Gastrocnemius medialis (tissue), 4 donors: ENCODE data around the gene CDH4. TPM values are rescaled to one million over a fixed set of nuclear protein-coding genes. Genes with fewer than 3 reads are reported as not detected.

Experiments used
- ATAC-seq, 2 donors: fragments of 150-250 bp; one replicate each; pipeline ENCODE4 v1.9.1; 2016
- DNase-seq, 2 donors: peaks; one replicate each; pipeline ENCODE4 v3.0.0-alpha.2; 2019
- H3K27ac ChIP-seq, 4 donors: fragments of 200-600 bp; sonication (generic); 1 replicate in 1 of 4; 2 replicates in 3 of 4; pipeline ENCODE4 v1.5.1; 2016 to 2018; ENCODE audit warnings: mild to moderate bottlenecking in 2 of 4, moderate library complexity in 1 of 4
- H3K27me3 ChIP-seq, 3 donors: fragments of 200-600 bp; sonication (generic) in 2 of 3; 1 replicate in 1 of 3; 2 replicates in 2 of 3; pipeline versions ENCODE4 v1.5.1 to v1.6.0; 2016 to 2019; ENCODE audit warnings: mild to moderate bottlenecking in 1 of 3, moderate library complexity in 1 of 3
- H3K36me3 ChIP-seq, 2 donors: fragments of 200-600 bp; sonication (generic) in 1 of 2; one replicate each; pipeline ENCODE4 v1.5.1; 2017 to 2018
- H3K4me1 ChIP-seq, 2 donors: fragments of 200-600 bp; sonication (generic) in 1 of 2; one replicate each; pipeline ENCODE4 v1.5.1; 2016 to 2017; ENCODE audit warnings: mild to moderate bottlenecking in 2 of 2
- H3K4me3 ChIP-seq, 4 donors: fragments of 200-600 bp; sonication (generic) in 3 of 4; 1 replicate in 1 of 4; 2 replicates in 3 of 4; pipeline ENCODE4 v1.5.1; 2016 to 2019; ENCODE audit warnings: mild to moderate bottlenecking in 2 of 4
- H3K9me3 ChIP-seq, 3 donors: fragments of 200-600 bp; sonication (generic) in 2 of 3; 1 replicate in 1 of 3; 2 replicates in 2 of 3; pipeline ENCODE4 v1.5.1; 2016 to 2019
- POLR2A ChIP-seq, 2 donors: fragments of 450-650 bp; IDR thresholded peaks; one replicate each; pipeline ENCODE4 v1.6.1; 2017; ENCODE audit warnings: antibody characterized with exemption in 2 of 2, mild to moderate bottlenecking in 2 of 2, moderate library complexity in 2 of 2
- in situ Hi-C, 4 donors: fragments of 200-750 bp; cut with MboI; loops; one replicate each; pipeline versions ENCODE4 v1.15.0 to v1.8.0; 2017; ENCODE audit warnings: low sequenced_read_pairs in 4 of 4
- intact Hi-C: fragments of 100-400 bp; cut with DNase I; formaldehyde crosslinking; loops from one replicate; pipeline ENCODE4 v1.15.1; 2023; ENCODE audit warnings: low total_unique reads
- total RNA-seq, 4 donors: library from RNA; depleted of rRNA; stranded (reverse); fragments of >200 nt; gene quantifications; one replicate each; pipeline versions ENCODE4 v1.1.0 to v1.2.3, GENCODE V29; 2016
- TF ChIP-seq, protein P1 (sequence below), 5 experiments: fragments of 450-650 bp in 3 of 5; fragments of 200-600 bp in 2 of 5; sonication (generic) in 2 of 5; IDR thresholded peaks in 4 of 5; conservative IDR thresholded peaks in 1 of 5; 1 replicate in 4 of 5; 2 replicates in 1 of 5; pipeline ENCODE4 v1.5.1; 2016 to 2019; ENCODE audit warnings: antibody characterized with exemption in 5 of 5, mild to moderate bottlenecking in 3 of 5, moderate library complexity in 3 of 5

Gene CDH4
- total RNA-seq, 4 donors from 2014 or later, result 0.38 to 1.2 (median 0.86) TPM

DNA sequence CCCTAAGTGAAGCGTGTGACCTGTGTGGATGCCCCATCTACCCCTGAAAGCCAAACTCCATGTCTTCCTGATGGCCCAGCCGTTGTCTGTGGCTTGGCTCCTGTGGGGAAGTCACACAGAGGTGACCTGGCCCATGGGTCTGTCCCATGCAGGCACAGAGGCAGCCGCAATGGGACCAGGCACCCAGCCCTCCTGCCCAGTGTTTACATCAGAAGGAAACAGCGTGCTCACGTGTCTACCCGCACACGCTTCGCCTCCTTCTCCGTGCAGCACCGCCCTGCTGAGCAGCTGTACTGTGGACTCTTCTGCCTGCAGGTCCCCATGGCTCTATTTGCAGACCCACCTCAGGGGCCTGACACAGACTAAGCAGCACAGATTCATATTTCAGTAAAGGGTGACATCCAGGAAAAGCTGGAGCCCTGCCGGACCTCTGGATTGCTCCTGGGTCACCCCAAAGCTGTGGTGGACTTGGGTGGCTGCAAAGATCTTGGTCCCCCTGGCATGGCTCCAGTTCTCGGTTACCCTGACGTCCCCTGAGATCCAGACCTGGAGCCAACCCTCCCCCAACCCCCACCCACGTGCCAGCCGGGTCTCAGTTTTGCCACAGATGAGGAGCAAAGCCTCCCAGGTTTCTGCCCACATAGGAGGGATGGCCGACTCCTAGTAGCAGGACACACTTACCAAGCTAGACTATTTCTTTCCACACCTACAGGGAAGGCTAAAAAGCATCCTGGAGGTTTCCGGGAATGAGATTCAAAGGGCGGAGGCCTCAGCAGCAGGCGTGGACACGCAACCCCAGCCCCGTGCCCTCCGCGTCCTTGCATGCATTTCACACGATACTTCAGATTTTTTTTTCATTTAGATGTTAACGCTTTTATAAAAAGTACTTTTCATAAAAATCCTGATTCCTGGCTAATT, 120.3 kb downstream of the CDH4 start:
- in situ Hi-C loops (no loop called here), intact Hi-C loops (no loop called here)
- no peak for ATAC-seq
- Histone ChIP-seq H3K27ac (no peak overlapping the region), H3K9me3 (no peaks in the 10 kb centered on the region), H3K4me3 (no peak overlapping the region), H3K36me3 (no peaks in the 10 kb centered on the region), H3K4me1 (no peaks in the 10 kb centered on the region), H3K27me3 (peaks cover 0 to 2% (median 0%) of the 10 kb centered on the region in 3 donors)
- DNase-seq, result no peak
- TF ChIP-seq, protein P1, sequence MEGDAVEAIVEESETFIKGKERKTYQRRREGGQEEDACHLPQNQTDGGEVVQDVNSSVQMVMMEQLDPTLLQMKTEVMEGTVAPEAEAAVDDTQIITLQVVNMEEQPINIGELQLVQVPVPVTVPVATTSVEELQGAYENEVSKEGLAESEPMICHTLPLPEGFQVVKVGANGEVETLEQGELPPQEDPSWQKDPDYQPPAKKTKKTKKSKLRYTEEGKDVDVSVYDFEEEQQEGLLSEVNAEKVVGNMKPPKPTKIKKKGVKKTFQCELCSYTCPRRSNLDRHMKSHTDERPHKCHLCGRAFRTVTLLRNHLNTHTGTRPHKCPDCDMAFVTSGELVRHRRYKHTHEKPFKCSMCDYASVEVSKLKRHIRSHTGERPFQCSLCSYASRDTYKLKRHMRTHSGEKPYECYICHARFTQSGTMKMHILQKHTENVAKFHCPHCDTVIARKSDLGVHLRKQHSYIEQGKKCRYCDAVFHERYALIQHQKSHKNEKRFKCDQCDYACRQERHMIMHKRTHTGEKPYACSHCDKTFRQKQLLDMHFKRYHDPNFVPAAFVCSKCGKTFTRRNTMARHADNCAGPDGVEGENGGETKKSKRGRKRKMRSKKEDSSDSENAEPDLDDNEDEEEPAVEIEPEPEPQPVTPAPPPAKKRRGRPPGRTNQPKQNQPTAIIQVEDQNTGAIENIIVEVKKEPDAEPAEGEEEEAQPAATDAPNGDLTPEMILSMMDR (IDR thresholded peaks at IDR 0.05 in 4 of 5, conservative IDR thresholded peaks at IDR 0.05 in 1 of 5), result no peak
- no peak for TF ChIP-seq POLR2A (IDR thresholded peaks at IDR 0.05)

DNA sequence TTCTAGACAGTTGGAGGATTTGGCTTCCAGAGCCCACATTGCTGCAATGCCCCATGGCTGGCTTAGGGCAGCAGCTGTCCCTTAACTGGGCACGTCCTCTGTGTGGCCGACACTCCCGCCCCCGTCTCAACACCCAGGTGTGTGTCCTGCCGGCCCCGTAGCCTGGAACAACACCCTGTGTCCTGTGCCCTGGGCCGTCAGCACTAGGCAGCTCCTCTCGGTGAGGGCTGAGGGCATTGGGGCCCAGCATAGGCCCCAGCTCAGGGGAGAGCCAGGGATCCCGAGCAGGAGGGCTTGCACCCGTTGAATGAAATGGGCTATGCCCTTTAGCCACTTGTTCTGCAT, 121.0 kb downstream of the CDH4 start:
- Histone ChIP-seq H3K9me3 (no peaks in the 10 kb centered on the region), H3K27me3 (peaks cover 0 to 2% (median 0%) of the 10 kb centered on the region in 3 donors), H3K4me1 (no peaks in the 10 kb centered on the region), H3K36me3 (no peaks in the 10 kb centered on the region), H3K27ac (no peak overlapping the region), H3K4me3 (no peak overlapping the region)
- DNase-seq (no peak), ATAC-seq (no peak)
- intact Hi-C loops, result no loop called here
- in situ Hi-C loops, result no loop called here
- TF ChIP-seq POLR2A (IDR thresholded peaks at IDR 0.05), result no peak
- TF ChIP-seq, protein P1 (IDR thresholded peaks at IDR 0.05 in 4 of 5, conservative IDR thresholded peaks at IDR 0.05 in 1 of 5), result no peak

DNA sequence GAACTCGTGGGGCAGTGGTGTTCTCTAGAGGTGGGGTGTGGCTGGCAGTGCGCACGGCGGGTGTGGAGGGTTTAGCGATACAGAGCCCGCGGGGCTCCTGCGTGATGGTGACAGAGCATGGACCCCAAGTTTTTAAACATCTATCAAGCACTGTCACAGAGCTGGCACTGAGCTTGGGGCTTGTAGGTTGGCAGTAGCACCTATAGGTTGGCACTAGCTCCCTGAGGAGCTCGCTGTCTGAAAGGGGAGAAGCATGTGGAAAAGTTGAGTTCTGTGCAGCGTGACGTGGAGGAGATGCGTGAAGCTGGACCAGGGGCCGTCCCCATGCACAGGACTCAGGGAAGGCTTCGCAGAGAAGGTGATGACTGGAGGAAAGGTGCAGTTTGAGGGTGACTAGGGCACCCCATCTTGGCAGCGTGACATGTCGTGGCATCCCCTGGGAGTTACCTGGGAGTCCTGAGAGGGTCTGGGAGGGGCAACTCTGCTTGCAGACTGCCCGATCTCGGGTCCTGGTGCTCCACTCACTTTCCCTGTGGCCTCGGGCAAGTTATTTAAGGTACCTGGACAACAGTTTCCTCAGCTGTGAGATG, 122.0 kb downstream of the CDH4 start:
- Histone ChIP-seq H3K27ac (no peak overlapping the region), H3K4me3 (no peak overlapping the region), H3K36me3 (no peaks in the 10 kb centered on the region), H3K27me3 (peaks cover 0 to 2% (median 0%) of the 10 kb centered on the region in 3 donors), H3K4me1 (no peaks in the 10 kb centered on the region), H3K9me3 (no peaks in the 10 kb centered on the region)
- no peak for DNase-seq
- intact Hi-C loops, result no loop called here
- ATAC-seq, result no peak
- in situ Hi-C loops, result no loop called here
- TF ChIP-seq POLR2A (IDR thresholded peaks at IDR 0.05), result no peak
- TF ChIP-seq, protein P1 (IDR thresholded peaks at IDR 0.05 in 4 of 5, conservative IDR thresholded peaks at IDR 0.05 in 1 of 5), result no peak

DNA sequence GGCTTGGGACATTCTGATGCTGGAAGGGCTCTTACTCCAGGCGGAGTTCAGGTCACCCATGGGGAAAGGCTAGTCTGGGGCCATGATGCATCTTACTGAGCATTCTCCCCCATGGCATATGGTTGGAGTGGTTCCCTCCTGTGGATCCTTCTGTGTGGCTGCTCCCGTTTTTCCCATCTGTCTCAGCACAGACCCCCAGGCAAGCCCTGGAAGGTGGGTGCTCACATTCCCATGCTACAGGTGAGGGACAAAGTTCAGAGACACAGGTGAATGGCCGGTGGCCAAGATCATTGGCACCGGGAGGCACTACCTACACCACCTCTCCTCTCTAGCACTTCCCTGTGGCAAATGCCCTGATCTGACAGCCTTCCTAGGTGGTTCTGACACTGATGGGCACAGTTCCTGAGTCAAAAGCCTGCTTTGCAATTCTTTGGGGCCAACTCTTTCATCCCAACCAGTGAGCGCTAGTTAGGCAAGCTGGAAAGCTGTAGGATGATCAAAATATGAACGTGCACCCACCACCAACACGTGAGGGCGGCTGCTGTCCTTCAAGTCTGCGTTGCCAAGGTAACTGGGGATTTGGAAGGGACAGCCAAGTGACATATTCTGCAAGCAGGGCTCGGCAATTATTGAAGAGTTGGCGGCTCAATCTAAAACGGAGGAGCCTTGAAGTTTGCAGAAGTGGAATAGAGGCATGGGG, 124.6 kb downstream of the CDH4 start:
- Histone ChIP-seq H3K4me3 (no peak overlapping the region), H3K27ac (no peak overlapping the region), H3K4me1 (no peaks in the 10 kb centered on the region), H3K36me3 (no peaks in the 10 kb centered on the region), H3K27me3 (peaks cover 0 to 2% (median 0%) of the 10 kb centered on the region in 3 donors), H3K9me3 (no peaks in the 10 kb centered on the region)
- in situ Hi-C loops (no loop called here), intact Hi-C loops (no loop called here)
- TF ChIP-seq, protein P1 (IDR thresholded peaks at IDR 0.05 in 4 of 5, conservative IDR thresholded peaks at IDR 0.05 in 1 of 5), result no peak
- TF ChIP-seq POLR2A (IDR thresholded peaks at IDR 0.05), result no peak
- DNase-seq (no peak), ATAC-seq (no peak)
